Measurements from ENCODE around the gene TLX3.
"Not testable (repeated sequence)": the region's sequence is repeated elsewhere in the genome, so short reads cannot be mapped to it uniquely, and the experiment has no call there.

TLX3 gene

DNA sequence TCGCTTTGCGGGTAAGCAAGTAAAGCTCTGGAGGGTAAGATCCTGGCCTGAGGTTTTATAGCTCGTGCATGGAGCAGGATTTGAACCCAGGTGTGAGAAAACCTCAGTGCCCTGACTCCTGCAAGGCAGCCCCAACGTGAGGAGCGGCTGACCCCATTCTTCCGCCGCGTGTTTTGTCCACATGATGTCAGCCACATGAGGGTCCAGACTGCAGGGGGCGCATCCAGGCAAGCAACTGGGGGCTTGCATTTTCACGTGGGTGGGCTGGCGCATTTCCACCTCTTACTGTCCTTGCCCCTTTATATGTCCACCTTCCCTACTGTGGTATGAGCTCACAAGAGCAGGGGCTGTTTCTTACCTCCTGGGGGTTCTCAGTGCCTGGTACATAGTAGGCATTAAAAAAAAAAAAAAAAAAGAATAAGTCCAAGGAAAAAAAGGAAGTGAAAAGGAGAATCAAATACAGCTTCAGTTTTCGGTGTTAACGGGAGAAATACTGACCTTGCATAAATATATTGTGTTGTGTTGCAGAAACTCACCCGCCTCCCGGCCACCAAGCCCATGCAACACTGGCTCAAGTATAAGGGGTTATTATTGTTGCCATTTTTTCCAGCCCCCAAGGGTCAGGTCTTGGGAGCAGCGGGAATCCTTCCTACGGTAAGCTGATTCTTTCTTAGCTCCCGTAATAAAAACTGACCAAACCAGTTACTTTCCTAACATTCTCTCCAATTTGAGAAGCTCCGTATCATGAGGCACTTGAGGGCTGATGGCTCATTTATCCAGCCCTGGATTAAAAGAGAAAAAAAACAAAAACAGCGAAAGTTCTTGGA is 15.0 kb downstream of the TLX3 start:
- DNase-seq (ENCODE audit: low spot score): peak; percentile 17

DNA sequence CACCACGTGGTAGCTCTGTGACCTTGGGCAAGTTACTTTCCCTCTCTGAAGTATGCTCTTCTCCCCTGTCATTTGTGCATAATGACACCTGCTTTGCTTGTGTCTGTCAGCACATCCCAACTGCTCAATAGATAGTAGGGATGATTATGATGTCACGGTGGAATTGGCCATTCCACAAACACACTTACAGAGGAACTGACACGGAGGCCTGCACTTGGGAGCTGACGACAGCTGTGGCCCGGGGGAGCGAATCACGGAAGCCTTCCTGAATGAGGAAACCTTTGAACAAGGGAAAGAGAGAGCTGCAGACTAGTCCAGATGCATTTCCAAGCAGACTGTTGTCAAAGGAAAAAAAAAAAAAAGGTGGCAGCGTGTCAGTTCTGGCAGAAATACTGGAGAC is 21.0 kb downstream of the TLX3 start:
- DNase-seq (ENCODE audit: low spot score): no peak

DNA sequence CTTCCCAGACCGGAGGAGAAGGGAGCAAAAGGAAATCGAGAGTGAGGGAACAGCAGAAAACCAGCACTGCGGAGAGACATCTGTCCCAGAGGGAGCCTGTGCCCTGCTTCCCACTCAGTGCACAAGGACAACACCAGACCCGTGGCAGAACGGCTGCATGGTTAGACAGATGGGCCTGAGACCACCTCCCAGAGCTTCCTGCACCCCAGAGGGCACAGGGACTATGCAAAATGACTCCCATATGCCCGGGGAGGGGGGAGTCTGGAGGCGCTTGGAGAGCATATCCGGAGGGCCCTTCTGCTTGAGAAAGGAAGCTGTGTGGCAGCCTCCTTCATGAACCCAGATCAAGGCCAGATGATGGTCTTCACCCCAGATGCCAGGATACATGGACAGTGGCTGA is 26.6 kb downstream of the TLX3 start:
- DNase-seq (ENCODE audit: low spot score): no peak

DNA sequence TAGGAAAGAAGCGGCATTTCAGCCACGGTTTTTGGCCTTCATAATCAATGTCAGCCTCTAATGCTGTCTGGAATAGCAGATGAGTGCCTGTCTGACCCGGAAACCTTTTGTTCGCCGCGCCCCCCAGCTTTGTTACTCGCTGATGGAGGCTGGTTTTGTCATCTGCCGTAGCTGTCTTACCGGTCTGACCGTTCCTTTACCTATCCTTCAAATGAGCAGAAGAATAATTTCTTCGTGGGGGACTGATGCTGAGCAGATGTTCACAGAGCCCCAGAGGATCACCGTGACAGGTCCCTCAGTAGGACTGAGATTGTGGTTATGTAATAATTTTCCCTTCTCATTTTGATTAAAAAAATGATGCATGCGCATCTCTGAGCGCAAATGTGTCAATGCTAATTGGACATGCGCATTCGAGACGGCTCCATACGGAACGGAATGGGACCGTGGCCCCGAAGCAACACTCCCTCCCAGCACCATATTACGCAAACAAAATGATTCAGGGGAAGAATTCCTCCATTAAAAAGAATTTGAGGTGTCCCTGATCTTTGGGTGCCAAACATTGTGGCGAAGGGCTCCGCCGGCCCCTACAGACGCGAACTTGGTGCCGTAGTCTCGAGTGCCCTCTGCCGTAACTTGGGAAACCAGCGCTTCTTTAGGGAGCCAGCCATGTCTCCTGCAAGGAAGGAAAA is 27.6 kb downstream of the TLX3 start:
- DNase-seq (ENCODE audit: low spot score): peak; percentile 53

DNA sequence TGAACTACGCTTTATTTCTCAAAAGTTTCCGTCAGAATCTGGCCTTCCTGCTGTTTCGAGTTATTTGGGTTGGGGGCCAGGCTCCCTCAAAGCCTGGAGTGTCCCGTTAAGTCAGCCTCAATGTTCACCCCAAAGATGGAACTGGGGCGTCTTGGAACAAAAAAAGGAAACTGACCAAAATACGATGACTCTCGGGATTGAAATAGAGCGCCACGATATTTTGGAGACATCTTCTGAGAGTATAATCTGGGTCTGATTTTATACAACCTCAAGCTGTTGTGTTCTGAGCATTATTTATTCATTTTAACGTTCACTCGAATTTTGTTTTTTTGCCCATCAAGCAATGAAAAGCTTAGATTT is 28.1 kb downstream of the TLX3 start:
- DNase-seq (ENCODE audit: low spot score): no peak

DNA sequence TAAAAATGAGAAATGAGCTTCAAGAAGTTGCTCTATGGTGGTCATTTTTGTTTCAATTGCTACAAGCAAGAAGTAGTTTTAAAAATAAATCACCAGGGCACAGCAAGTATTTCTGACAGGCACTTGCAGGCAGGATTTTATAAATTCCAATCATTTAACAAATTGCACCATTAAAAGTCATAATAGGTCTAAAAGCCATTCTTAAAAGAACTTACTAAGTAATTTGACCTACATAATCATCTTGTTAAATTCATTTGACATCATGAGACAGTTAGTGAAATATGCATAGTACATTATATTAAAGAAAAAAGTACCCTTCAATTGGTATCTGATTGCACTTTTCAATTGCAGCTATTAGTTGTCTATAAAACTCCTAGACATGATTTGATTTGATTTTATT is 31.0 kb downstream of the TLX3 start:
- no peak for DNase-seq (ENCODE audit: low spot score)

DNA sequence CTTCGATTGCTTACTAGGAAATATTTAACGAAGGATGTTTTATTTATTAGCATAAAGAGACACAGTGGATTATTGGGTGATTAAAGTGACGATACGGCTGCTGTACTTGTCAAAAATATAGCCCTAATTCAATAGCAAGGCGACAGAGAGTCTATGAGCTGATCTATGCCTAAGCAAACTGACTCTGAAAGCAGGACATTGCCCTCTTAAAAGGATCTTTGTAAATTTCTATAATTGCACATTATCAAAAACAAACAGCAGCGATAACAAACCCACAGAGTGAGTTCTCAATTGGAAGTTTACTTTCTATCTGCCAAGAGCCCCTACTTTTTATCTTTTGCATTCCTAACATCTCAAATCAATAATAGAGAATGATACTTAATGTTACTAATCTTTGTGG is 31.4 kb downstream of the TLX3 start:
- DNase-seq (ENCODE audit: low spot score): no peak

DNA sequence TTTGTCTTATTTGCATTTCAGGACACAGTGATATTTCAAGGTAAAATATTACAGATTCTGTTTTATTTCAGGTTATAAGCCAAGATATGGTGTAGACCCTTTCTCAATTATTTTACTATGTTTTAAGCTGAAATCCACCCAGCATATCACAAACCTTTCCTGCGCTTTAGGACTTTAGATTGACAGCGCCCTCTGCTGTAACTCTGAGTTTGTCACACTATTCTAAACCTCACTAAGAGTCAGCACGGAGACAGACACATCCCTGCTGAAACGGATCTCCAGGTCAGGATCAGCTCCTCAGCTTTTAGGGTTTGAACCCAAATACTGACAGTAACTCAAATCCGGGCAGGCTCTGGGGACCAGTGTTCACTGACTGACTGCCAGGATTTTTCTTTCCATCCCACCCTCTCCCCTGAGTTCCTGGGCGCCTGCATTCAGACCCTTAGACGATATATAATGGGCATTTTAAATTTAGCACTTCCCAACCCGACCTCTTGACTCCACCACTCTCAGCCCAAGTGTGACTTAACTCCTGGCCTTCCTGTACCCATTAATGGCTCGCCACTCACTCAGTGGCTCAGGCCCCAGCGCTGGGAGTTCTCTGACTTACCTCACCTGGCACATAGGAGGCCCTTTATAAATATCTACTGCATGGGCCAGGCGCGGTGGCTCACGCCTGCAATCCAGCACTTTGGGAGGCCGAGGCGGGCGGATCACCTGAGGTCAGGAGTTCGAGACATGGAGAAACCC is 33.5 kb downstream of the TLX3 start:
- DNase-seq (ENCODE audit: low spot score): peak; percentile 69

DNA sequence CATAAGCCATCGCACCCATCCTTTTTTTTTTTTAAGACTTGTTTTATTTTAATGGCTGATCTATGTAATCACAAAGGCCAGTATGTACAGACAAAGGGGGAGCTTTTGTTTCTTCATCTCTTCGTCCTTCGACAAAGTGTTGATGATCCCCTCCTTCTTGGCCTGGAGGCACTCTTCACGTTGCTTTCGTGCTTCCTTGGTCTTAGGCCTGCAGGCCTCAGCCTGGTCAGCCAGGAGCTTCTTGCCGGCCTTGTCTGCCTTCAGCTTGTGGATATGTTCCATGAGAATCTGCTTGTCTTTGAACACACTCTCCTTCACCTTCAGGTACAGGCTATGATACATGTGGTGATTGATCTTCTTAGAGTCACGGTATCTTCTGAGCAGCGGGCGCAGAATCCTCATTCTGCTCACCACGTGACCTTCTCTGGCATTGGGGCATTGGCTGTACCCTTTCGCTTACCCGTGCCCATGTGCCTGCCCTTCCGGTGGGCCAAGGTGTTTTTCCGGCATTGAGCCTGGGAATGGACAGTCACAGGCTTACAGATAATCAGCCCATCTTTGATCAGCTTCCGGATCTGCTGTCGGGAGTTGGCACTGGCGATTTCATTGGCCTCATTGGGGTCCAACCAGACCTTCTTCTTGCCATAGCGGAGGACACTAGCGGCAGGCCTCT is 36.0 kb downstream of the TLX3 start:
- no peak for DNase-seq (ENCODE audit: low spot score)

DNA sequence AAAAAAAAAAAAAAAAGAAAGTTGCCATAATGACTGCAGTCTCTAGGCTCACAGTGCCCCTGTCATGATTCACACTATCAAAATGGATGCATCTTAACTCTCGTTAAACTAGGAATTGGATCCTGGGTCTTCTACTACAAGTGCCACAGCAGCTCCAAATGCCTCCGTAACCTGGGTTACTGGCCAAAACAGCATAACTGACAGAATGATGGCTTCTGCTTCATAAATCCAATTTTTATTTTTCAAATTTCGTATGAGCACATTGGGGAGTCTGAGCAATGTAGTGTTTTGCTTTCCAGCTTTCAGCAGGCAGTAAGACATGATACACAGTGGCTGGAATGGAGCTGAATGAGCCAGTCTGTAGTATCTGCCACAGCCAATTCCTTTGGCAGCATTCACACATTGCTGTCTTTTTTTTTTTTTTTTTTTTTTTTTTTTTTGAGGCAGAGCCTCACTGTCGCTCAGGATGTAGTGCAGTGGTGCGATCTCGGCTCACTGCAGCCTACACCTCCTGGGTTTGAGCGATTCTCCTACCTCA is 42.6 kb downstream of the TLX3 start:
- no peak for DNase-seq (ENCODE audit: low spot score)

DNA sequence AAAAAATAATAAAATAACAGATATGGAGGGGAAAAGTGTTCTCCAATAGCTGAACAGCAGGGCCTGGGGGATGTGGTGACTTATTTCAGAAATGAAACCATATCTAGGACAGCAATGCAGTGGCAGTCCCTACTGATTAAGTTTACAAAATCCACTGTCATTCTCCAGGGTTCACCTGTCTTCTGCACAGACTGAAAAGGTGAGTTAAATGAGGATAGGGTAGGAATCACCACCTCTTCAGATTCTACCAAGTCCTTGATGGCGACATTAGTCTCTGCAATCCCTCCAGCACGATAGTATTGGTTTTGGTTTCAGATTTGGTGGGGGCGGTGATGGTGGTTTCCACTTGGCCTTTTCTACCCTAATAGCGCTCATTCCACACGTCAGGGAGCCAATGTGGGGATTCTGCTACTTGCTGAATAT is 46.3 kb downstream of the TLX3 start:
- DNase-seq (ENCODE audit: low spot score): no peak

DNA sequence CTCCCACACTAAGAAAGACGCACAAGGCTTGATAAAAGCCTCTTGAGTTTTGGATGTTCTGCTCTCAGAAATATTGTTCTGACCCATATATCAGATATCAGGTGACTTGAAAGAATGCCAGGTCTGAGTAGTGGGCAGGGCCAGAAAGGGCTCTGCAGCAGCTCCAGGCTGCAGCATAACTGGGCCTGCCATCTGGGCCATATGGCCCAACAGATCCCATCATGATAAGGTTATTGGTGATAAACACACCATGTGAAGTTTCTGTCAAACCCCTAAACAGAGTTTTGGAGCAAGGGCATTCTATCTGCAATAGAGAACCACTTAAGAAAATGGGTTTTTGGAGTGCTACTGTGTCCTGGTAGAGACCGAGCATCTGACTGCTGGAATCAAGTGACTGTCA is 48.8 kb downstream of the TLX3 start:
- DNase-seq (ENCODE audit: low spot score): no peak

DNA sequence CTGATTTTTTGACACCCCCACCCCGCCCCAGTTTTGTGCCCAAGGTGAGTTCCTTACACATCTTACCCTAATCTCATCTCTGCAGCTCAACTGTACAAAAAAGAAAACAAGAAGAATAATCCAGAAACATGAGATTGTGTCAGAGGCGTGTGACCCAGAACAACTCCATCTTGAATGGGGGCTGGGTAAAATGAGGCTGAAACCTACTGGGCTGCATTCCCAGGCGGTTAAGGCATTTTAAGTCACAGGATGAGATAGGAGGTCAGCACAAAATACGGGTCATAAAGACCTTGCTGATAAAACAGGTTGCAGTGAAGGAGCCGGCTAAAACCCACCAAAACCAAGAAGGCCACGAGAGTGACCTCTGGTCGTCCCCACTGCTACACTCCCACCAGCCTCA is 52.1 kb downstream of the TLX3 start:
- not testable (repeated sequence) for DNase-seq (ENCODE audit: low spot score)
